ENCODE measurements around the gene LUC7L.
"Not testable (repeated sequence)": the region's sequence is repeated elsewhere in the genome, so short reads cannot be mapped to it uniquely, and the experiment has no call there.

LUC7L gene

DNA sequence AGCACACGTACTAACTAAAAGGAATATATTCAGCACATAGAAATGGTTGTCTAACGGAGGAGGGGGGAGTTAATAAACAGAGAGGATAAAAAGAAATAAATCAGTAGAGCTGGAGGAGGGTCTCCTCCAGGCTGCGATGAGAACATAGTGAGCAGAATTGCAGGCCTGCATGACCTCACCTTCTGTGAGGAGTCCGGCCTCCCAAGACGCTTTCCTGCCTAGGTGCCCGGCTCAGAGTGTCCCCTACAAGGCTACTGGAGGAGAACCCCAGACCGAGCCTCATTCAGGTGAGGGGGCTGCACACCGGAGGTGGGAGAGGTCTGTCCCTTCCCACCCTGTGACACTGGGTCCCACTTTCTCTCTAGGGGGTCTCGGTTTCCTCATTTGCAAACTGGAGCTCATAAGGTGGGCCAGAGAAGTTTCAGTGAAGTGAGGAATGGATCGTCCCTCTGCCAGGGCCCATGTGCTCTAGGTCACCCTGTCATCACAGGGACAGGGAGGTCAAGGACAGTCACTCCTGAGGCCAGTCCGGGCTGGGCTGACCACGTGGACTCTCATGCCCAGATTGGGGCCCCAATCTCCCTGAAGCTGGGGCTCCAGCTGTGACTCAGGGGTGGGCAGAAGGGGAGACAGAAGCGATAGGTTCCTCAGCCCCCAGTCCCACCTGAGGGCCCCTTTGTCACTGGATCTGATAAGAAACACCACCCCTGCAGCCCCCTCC is 66.8 kb downstream of the LUC7L start:
- Histone ChIP-seq H3K27me3 (ENCODE audit: low read depth, low read length) (no peaks in the 10 kb centered on the region), H3K4me2 (ENCODE audit: low read length) (no peak overlapping the region), H3K4me1 (ENCODE audit: low read length) (no peaks in the 10 kb centered on the region), H4K20me1 (ENCODE audit: insufficient read depth, low read length) (no peaks in the 10 kb centered on the region), H3K4me3 (ENCODE audit: low read length) (no peak overlapping the region), H3K27ac (ENCODE audit: low read length) (no peak overlapping the region), H3K9me3 (ENCODE audit: insufficient read depth, low read length) (no peaks in the 10 kb centered on the region), H2AFZ (ENCODE audit: low read depth, low read length) (no peak overlapping the region), H3K79me2 (ENCODE audit: low read length) (no peaks in the 10 kb centered on the region), H3K9ac (ENCODE audit: low read length) (no peak overlapping the region), H3K36me3 (replicated peaks; ENCODE audit: low read depth, low read length) (no peaks in the 10 kb centered on the region)
- TF ChIP-seq EZH2phosphoT487 (IDR thresholded peaks at IDR 0.05; ENCODE audit: low read depth): no peak
- TF ChIP-seq, protein P1, sequence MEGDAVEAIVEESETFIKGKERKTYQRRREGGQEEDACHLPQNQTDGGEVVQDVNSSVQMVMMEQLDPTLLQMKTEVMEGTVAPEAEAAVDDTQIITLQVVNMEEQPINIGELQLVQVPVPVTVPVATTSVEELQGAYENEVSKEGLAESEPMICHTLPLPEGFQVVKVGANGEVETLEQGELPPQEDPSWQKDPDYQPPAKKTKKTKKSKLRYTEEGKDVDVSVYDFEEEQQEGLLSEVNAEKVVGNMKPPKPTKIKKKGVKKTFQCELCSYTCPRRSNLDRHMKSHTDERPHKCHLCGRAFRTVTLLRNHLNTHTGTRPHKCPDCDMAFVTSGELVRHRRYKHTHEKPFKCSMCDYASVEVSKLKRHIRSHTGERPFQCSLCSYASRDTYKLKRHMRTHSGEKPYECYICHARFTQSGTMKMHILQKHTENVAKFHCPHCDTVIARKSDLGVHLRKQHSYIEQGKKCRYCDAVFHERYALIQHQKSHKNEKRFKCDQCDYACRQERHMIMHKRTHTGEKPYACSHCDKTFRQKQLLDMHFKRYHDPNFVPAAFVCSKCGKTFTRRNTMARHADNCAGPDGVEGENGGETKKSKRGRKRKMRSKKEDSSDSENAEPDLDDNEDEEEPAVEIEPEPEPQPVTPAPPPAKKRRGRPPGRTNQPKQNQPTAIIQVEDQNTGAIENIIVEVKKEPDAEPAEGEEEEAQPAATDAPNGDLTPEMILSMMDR (IDR thresholded peaks at IDR 0.05; ENCODE audit: low read depth, low read length): no peak

DNA sequence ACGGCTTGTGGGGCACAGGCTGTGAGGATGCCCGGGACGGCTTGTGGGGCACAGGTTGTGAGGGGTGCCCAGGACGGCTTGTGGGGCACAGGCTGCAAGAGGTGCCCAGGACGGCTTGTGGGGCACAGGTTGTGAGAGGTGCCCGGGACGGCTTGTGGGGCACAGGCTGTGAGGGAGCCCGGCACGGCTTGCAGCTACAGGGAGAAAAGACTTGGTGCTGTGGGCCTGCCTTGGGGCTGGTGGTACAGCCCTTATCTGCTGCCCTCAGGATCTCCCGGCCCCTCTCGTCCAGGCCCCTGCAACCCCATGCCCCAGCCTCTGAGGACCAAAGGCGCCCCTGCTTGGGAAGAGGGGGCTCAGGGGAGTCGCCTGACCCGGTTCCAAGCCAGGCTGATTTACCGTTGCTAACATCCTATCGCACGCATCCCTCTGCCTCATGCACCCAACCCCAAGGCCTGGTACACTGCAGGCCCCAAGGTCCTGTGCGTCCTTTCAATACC is 68.5 kb downstream of the LUC7L start:
- Histone ChIP-seq H4K20me1 (ENCODE audit: insufficient read depth, low read length) (no peaks in the 10 kb centered on the region), H3K27ac (ENCODE audit: low read length) (no peak overlapping the region), H3K27me3 (ENCODE audit: low read depth, low read length) (no peaks in the 10 kb centered on the region), H3K36me3 (replicated peaks; ENCODE audit: low read depth, low read length) (no peaks in the 10 kb centered on the region), H2AFZ (ENCODE audit: low read depth, low read length) (no peak overlapping the region), H3K79me2 (ENCODE audit: low read length) (no peaks in the 10 kb centered on the region), H3K9ac (ENCODE audit: low read length) (no peak overlapping the region), H3K4me3 (ENCODE audit: low read length) (no peak overlapping the region), H3K9me3 (ENCODE audit: insufficient read depth, low read length) (no peaks in the 10 kb centered on the region), H3K4me1 (ENCODE audit: low read length) (no peaks in the 10 kb centered on the region), H3K4me2 (ENCODE audit: low read length) (no peak overlapping the region)
- TF ChIP-seq, protein P1 (IDR thresholded peaks at IDR 0.05; ENCODE audit: low read depth, low read length): no peak
- TF ChIP-seq EZH2phosphoT487 (IDR thresholded peaks at IDR 0.05; ENCODE audit: low read depth): no peak

DNA sequence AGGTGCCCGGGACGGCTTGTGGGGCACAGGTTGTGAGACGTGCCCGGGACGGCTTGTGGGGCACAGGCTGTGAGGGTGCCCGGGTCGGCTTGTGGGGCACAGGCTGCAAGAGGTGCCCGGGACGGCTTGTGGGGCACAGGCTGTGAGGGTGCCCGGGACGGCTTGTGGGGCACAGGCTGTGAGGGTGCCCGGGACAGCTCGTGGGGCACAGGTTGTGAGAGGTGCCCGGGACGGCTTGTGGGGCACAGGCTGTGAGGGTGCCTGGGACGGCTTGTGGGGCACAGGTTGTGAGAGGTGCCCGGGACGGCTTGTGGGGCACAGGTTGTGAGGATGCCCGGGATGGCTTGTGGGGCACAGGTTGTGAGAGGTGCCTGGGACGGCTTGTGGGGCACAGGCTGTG is 69.0 kb downstream of the LUC7L start:
- not testable (repeated sequence) for H3K27me3 ChIP-seq (ENCODE audit: low read depth, low read length); H4K20me1 ChIP-seq (ENCODE audit: insufficient read depth, low read length); H3K27ac ChIP-seq (ENCODE audit: low read length)

DNA sequence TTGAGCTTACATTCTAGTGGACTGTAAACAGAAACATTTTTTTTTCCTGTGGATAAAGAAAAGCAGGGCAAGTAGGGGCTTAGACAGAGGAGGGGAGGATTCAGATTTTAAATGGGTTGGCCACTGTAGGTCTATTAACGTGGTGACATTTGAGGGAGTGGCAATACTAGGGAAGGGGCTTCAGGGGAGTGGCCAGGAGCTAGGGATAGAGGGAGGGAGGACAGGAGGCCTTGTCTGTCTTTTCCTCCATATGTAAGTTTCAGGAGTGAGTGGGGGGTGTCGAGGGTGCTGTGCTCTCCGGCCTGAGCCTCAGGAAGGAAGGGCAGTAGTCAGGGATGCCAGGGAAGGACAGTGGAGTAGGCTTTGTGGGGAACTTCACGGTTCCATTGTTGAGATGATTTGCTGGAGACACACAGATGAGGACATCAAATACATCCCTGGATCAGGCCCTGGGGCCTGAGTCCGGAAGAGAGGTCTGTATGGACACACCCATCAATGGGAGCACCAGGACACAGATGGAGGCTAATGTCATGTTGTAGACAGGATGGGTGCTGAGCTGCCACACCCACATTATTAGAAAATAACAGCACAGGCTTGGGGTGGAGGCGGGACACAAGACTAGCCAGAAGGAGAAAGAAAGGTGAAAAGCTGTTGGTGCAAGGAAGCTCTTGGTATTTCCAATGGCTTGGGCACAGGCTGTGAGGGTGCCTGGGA is 70.0 kb downstream of the LUC7L start:
- TF ChIP-seq, protein P1 (IDR thresholded peaks at IDR 0.05; ENCODE audit: low read depth, low read length): no peak
- TF ChIP-seq EZH2phosphoT487 (IDR thresholded peaks at IDR 0.05; ENCODE audit: low read depth): no peak
- H3K79me2 ChIP-seq (ENCODE audit: low read length): no peaks in the 10 kb centered on the region

More for the DNA sequence above, 69.0 kb downstream of the LUC7L start:
- not testable (repeated sequence) for H3K4me2 ChIP-seq (ENCODE audit: low read length); H3K4me1 ChIP-seq (ENCODE audit: low read length); H3K79me2 ChIP-seq (ENCODE audit: low read length); H3K9me3 ChIP-seq (ENCODE audit: insufficient read depth, low read length); H2AFZ ChIP-seq (ENCODE audit: low read depth, low read length); H3K9ac ChIP-seq (ENCODE audit: low read length); H3K4me3 ChIP-seq (ENCODE audit: low read length); H3K36me3 ChIP-seq (replicated peaks; ENCODE audit: low read depth, low read length)

More for the DNA sequence above, 70.0 kb downstream of the LUC7L start:
- Histone ChIP-seq H3K27ac (ENCODE audit: low read length) (no peak overlapping the region), H3K36me3 (replicated peaks; ENCODE audit: low read depth, low read length) (no peaks in the 10 kb centered on the region), H3K9me3 (ENCODE audit: insufficient read depth, low read length) (no peaks in the 10 kb centered on the region), H3K4me2 (ENCODE audit: low read length) (no peak overlapping the region), H3K9ac (ENCODE audit: low read length) (no peak overlapping the region), H3K4me3 (ENCODE audit: low read length) (no peak overlapping the region), H3K4me1 (ENCODE audit: low read length) (no peaks in the 10 kb centered on the region), H3K27me3 (ENCODE audit: low read depth, low read length) (no peaks in the 10 kb centered on the region), H4K20me1 (ENCODE audit: insufficient read depth, low read length) (no peaks in the 10 kb centered on the region), H2AFZ (ENCODE audit: low read depth, low read length) (no peak overlapping the region)
